Astrocyte (in vitro differentiated cells and primary cell): ENCODE results near the gene USP3.

Experiments used
- CTCF ChIP-seq: IDR thresholded peaks from 2 replicates; pipeline ENCODE4 v1.5.1; 2011; ENCODE audit warnings: low read depth, mild to moderate bottlenecking, inconsistent platforms, low read length, moderate library complexity; ENCODE audit not compliant: insufficient read depth
- EZH2 ChIP-seq: IDR thresholded peaks from 2 replicates; pipeline ENCODE4 v1.6.1; 2012; ENCODE audit warnings: mild to moderate bottlenecking, low read length, inconsistent platforms; ENCODE audit not compliant: insufficient read depth

GRCh38 chr15:63466378-63467192 lies 37.8 kb upstream of the USP3 start:
- TF ChIP-seq CTCF (peak; percentile 67), EZH2 (no peak)
